HL-60 (cell line): ENCODE results near the gene MMP26.

Source experiments
- GABPA ChIP-seq: IDR thresholded peaks from 2 replicates; pipeline ENCODE4 v1.6.1; 2012; ENCODE audit warnings: low read depth
- POLR2AphosphoS5 ChIP-seq: IDR thresholded peaks from 2 replicates; pipeline ENCODE4 v1.6.1; 2012; ENCODE audit warnings: low read depth
- TF ChIP-seq, protein P1 (sequence below): IDR thresholded peaks from one replicate; pipeline ENCODE4 v1.5.1; 2011; ENCODE audit warnings: low read length, control low read depth, inconsistent platforms; ENCODE audit not compliant: insufficient read depth
- TF ChIP-seq, protein P2 (sequence below): IDR thresholded peaks from 2 replicates; pipeline ENCODE4 v1.6.1; 2012; ENCODE audit warnings: low read depth; ENCODE audit not compliant: insufficient replicate concordance

DNA sequence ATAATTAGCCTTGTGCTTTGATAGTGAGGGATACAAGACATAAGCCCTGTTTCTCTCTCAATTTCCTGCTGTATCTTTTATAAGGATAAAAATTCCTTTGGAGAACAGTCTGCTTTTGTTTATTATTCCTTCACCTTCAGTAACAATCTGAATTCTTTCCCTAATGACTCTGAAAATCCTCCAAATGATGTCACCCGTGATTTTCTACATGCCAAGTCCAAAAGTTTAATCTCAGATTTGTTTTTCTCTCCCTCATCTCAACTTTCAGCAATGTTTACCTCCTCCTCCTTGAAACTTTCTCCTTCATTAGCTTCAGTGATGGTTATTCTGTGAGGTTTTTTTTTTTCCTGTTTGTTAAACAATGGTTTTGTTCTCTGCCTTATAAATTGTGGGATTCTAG lies 9.1 kb upstream of the MMP26 start:
- TF ChIP-seq POLR2AphosphoS5: no peak
- TF ChIP-seq, protein P1, sequence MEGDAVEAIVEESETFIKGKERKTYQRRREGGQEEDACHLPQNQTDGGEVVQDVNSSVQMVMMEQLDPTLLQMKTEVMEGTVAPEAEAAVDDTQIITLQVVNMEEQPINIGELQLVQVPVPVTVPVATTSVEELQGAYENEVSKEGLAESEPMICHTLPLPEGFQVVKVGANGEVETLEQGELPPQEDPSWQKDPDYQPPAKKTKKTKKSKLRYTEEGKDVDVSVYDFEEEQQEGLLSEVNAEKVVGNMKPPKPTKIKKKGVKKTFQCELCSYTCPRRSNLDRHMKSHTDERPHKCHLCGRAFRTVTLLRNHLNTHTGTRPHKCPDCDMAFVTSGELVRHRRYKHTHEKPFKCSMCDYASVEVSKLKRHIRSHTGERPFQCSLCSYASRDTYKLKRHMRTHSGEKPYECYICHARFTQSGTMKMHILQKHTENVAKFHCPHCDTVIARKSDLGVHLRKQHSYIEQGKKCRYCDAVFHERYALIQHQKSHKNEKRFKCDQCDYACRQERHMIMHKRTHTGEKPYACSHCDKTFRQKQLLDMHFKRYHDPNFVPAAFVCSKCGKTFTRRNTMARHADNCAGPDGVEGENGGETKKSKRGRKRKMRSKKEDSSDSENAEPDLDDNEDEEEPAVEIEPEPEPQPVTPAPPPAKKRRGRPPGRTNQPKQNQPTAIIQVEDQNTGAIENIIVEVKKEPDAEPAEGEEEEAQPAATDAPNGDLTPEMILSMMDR: no peak
- no peak for TF ChIP-seq GABPA
- TF ChIP-seq, protein P2, sequence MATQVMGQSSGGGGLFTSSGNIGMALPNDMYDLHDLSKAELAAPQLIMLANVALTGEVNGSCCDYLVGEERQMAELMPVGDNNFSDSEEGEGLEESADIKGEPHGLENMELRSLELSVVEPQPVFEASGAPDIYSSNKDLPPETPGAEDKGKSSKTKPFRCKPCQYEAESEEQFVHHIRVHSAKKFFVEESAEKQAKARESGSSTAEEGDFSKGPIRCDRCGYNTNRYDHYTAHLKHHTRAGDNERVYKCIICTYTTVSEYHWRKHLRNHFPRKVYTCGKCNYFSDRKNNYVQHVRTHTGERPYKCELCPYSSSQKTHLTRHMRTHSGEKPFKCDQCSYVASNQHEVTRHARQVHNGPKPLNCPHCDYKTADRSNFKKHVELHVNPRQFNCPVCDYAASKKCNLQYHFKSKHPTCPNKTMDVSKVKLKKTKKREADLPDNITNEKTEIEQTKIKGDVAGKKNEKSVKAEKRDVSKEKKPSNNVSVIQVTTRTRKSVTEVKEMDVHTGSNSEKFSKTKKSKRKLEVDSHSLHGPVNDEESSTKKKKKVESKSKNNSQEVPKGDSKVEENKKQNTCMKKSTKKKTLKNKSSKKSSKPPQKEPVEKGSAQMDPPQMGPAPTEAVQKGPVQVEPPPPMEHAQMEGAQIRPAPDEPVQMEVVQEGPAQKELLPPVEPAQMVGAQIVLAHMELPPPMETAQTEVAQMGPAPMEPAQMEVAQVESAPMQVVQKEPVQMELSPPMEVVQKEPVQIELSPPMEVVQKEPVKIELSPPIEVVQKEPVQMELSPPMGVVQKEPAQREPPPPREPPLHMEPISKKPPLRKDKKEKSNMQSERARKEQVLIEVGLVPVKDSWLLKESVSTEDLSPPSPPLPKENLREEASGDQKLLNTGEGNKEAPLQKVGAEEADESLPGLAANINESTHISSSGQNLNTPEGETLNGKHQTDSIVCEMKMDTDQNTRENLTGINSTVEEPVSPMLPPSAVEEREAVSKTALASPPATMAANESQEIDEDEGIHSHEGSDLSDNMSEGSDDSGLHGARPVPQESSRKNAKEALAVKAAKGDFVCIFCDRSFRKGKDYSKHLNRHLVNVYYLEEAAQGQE: no peak
